AG10803 (cell line): Measurements from ENCODE around the gene TIRAP.
A peak's percentile ranks its signal among the peaks of the same experiment; 100 is the strongest.

Experiments used
- DNase-seq: peaks from one replicate; pipeline ENCODE4 v3.0.0; 2010; ENCODE audit warnings: low read depth
- H3K4me3 ChIP-seq: 2 replicates; pipeline ENCODE4 v1.5.1; 2011; ENCODE audit warnings: mild to moderate bottlenecking, low read length, control low read depth
- CTCF ChIP-seq: conservative IDR thresholded peaks from 2 replicates; pipeline ENCODE4 v1.5.1; 2011; ENCODE audit warnings: mild to moderate bottlenecking, low read length, control low read depth, inconsistent platforms

The TIRAP gene

DNA sequence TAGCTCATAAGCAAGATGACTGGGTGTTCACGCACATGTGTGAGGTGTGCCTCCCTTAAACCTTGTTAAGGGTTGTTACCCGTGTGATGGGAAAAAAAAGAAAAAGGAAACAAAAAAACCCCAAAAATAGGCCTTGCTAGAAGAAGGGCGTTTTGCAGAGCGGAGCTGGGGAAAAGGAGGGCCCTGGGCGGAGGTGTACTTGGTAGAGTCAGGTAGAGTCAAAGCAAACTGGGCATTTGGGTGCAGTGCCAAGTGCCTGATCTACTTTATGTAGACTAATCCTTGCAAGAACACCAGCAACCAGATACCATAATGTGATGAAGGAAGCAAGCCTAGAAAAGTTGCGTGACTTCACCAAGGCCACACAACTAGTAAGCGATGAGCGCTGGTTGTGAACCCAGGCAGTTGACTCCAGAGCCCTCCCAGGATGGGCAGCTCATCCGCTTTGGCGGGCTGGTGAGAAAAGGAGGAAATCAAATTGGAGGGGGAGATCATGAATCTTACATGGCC, 1.2 kb upstream of the TIRAP start:
- no peak for TF ChIP-seq CTCF
- DNase-seq, result no peak
- H3K4me3 ChIP-seq, result no peak overlapping the region

GRCh38 chr11:126282361-126282735, 545 bp upstream of the TIRAP start:
- no peak for TF ChIP-seq CTCF
- peak; percentile 47 for DNase-seq
- peak overlapping the region; percentile 79 for H3K4me3 ChIP-seq

DNA sequence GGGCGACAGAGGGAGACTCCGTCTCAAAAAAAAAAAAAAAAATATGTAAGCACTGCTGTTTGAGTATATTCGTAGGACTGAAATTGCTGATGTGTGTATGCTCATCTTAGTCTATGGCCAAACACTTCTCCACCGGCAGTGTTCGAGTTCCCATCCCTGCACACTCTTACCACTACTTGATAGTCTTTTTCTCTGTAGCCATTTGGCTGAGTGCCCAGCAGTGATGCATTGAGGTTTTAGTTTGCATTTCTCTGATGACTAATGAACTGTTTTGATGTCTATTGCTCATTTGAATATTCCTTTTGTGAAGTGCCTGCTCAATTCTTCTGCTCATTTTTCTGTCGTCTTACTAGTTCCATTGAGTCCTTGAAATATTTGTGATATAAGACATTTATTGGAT, 1.9 kb downstream of the TIRAP start:
- no peak overlapping the region for H3K4me3 ChIP-seq
- TF ChIP-seq CTCF, result no peak
- DNase-seq, result peak; percentile 87

- no peak overlapping the region for H3K4me3 ChIP-seq
- no peak for TF ChIP-seq CTCF
- no peak for DNase-seq
Observed at GRCh38 chr11:126288237-126288636, 5.3 kb downstream of the TIRAP start.

DNA sequence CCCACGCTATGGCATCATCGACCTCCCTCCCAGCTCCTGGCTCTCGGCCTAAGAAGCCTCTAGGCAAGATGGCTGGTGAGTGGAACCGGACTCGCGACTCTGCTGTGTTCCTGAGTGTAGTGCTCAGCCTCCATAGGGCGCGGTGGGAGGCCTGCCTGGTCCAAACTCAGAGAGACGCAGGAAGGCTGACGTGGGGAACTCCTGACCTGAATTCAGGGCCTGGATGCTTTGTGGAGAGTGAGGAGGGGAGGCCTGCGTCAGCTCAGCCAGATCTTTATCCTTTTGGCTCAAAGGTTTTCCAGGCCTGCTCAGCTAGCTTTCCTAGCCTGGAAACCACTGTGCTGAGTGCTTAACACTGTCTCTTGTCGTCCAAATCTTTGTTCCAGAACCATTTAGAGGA, 8.0 kb downstream of the TIRAP start:
- H3K4me3 ChIP-seq, result no peak overlapping the region
- TF ChIP-seq CTCF, result no peak
- no peak for DNase-seq

GRCh38 chr11:126293726-126294125, 10.8 kb downstream of the TIRAP start:
- DNase-seq, result no peak
- H3K4me3 ChIP-seq, result no peak overlapping the region
- TF ChIP-seq CTCF, result no peak

- TF ChIP-seq CTCF, result no peak
Observed at GRCh38 chr11:126297004-126297403, 14.1 kb downstream of the TIRAP start.

More at GRCh38 chr11:126297004-126297403, 14.1 kb downstream of the TIRAP start:
- no peak for DNase-seq
- H3K4me3 ChIP-seq, result no peak overlapping the region
